SK-N-SH treated with all-trans-retinoic acid at 6 μM for 48 hours (cell line): ENCODE results near the gene SLCO3A1.
"Not testable (repeated sequence)": the region's sequence is repeated elsewhere in the genome, so short reads cannot be mapped to it uniquely, and the experiment has no call there.

Experiments
- ATAC-seq: fragments of 200-7000 bp; cut with Tn5 transposase; 3 replicates; pipeline ENCODE4 v1.9.1; 2020; ENCODE audit warnings: mild to moderate bottlenecking, moderate library complexity
- ARNTL ChIP-seq: fragments of 450-650 bp; formaldehyde crosslinking; IDR thresholded peaks from 2 replicates; pipeline ENCODE4 v1.5.0; 2020; ENCODE audit warnings: low read depth, mild to moderate bottlenecking, moderate library complexity, borderline replicate concordance
- BACH2 ChIP-seq: fragments of 250-450 bp; sonication (Bioruptor Pico); IDR thresholded peaks from 2 replicates; pipeline ENCODE4 v1.9.0; 2021; ENCODE audit warnings: mild to moderate bottlenecking, borderline replicate concordance
- CSDC2 ChIP-seq: fragments of 250-450 bp; sonication (Bioruptor Pico); IDR thresholded peaks from 2 replicates; pipeline ENCODE4 v1.5.0; 2020; ENCODE audit warnings: mild to moderate bottlenecking, moderate library complexity
- ESRRG ChIP-seq: fragments of 250-450 bp; sonication (Bioruptor Pico); IDR thresholded peaks from 2 replicates; pipeline ENCODE4 v1.6.1; 2021; ENCODE audit warnings: mild to moderate bottlenecking
- GLIS3 ChIP-seq: fragments of 250-450 bp; sonication (Bioruptor Pico); IDR thresholded peaks from 2 replicates; pipeline ENCODE4 v1.5.0; 2020; ENCODE audit warnings: mild to moderate bottlenecking, moderate library complexity
- ISL1 ChIP-seq: fragments of 250-450 bp; sonication (Bioruptor Pico); IDR thresholded peaks from 2 replicates; pipeline ENCODE4 v2.1.2; 2022; ENCODE audit warnings: mild to moderate bottlenecking, moderate library complexity
- OSR1 ChIP-seq: fragments of 250-450 bp; sonication (Bioruptor Pico); IDR thresholded peaks from 2 replicates; pipeline ENCODE4 v1.8.0; 2022; ENCODE audit warnings: moderate library complexity, mild to moderate bottlenecking, inconsistent platforms
- PATZ1 ChIP-seq: fragments of 250-450 bp; sonication (Bioruptor Pico); IDR thresholded peaks from 2 replicates; pipeline ENCODE4 v1.8.0; 2020; ENCODE audit warnings: mild to moderate bottlenecking, moderate library complexity, borderline replicate concordance
- PPARA ChIP-seq: fragments of 250-450 bp; sonication (Bioruptor Pico); IDR thresholded peaks from 2 replicates; pipeline ENCODE4 v1.5.0; 2020; ENCODE audit warnings: mild to moderate bottlenecking, borderline replicate concordance
- SNAI2 ChIP-seq: fragments of 250-450 bp; sonication (Bioruptor Pico); IDR thresholded peaks from 2 replicates; pipeline ENCODE4 v1.5.0; 2020; ENCODE audit warnings: mild to moderate bottlenecking, moderate library complexity
- TCF4 ChIP-seq: fragments of 250-450 bp; sonication (Bioruptor Pico); IDR thresholded peaks from 2 replicates; pipeline ENCODE4 v1.8.0; 2021; ENCODE audit warnings: mild to moderate bottlenecking, moderate library complexity, borderline replicate concordance
- TOX ChIP-seq: fragments of 250-450 bp; sonication (Bioruptor Pico); IDR thresholded peaks from 2 replicates; pipeline ENCODE4 v1.8.0; 2021; ENCODE audit warnings: mild to moderate bottlenecking, moderate library complexity, borderline replicate concordance
- ZC3H10 ChIP-seq: fragments of 250-450 bp; sonication (Bioruptor Pico); IDR thresholded peaks from 2 replicates; pipeline ENCODE4 v1.5.1; 2021; ENCODE audit warnings: mild to moderate bottlenecking, moderate library complexity
- ZFP30 ChIP-seq: fragments of 450-650 bp; formaldehyde crosslinking; IDR thresholded peaks from 2 replicates; pipeline ENCODE4 v1.5.0; 2022; ENCODE audit warnings: mild to moderate bottlenecking, moderate library complexity
- ZNF565 ChIP-seq: fragments of 450-650 bp; formaldehyde crosslinking; conservative IDR thresholded peaks from 2 replicates; pipeline ENCODE4 v1.5.0; 2020; ENCODE audit warnings: low read depth, mild to moderate bottlenecking, moderate library complexity
- ZNF70 ChIP-seq: fragments of 450-650 bp; formaldehyde crosslinking; IDR thresholded peaks from 2 replicates; pipeline ENCODE4 v1.5.0; 2020; ENCODE audit warnings: mild to moderate bottlenecking, moderate library complexity
- TF ChIP-seq, protein P1 (sequence below): fragments of 250-450 bp; sonication (Bioruptor Pico); IDR thresholded peaks from 2 replicates; pipeline ENCODE4 v1.8.0; 2021; ENCODE audit warnings: low read depth, mild to moderate bottlenecking, moderate library complexity, borderline replicate concordance
- TF ChIP-seq, protein P2 (sequence below): fragments of 250-450 bp; sonication (Bioruptor Pico); IDR thresholded peaks from 2 replicates; pipeline ENCODE4 v1.5.1; 2021; ENCODE audit warnings: mild to moderate bottlenecking, moderate library complexity

Gene SLCO3A1

GRCh38 chr15:92069308-92070250 lies 216.1 kb downstream of the SLCO3A1 start:
- peak; percentile 94 for ATAC-seq
- TF ChIP-seq TCF4 (CRISPR knock-in tag) = no peak
- TF ChIP-seq ZNF565 (CRISPR knock-in tag) = no peak
- TF ChIP-seq SNAI2 (CRISPR knock-in tag) = no peak

DNA sequence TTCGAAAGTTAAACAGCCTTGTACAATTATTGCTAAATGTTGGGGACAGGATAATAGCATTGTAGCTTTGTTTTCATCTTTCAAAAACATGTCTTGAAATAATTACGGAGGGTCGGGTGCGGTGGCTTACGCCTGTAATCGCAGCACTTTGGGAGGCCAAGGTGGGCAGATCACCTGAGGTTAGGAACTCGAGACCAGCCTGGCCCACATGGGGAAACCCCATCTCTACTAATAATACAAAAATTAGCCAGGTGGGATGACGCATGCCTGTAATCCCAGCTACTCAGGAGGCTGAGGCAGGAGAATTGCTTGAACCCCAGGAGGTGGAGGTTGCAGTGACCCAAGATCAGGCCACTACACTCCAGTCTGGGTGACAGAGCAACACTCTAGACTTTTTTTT lies 216.7 kb downstream of the SLCO3A1 start:
- not testable (repeated sequence) for ATAC-seq

DNA sequence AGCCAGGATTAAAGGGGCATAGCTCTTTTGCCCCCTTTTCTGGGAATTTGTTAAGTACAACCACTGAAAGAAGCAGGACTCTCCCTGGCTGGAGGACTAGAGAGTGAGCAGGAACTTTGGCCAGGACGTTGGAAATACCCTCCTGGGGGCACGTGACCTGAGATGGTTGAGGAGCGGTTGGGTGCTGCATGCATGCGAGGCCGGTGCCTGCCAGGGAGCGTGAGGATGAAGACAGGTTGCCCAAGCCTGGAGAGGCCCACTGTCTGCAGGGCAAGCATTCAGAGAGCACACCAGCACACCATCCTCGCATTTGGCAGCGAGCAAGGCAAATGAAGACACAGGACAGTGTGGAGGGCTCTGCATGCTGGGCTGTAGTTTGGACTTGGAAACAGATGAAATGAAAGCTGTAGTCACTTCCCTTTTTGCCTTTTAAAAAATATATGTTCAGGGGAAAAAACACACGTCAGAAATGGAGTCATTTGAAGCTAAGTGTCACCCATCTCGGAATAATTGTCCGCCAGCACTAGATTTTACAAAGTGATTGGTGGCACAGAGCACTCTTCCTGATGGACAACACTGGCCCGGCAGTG lies 217.6 kb downstream of the SLCO3A1 start:
- TF ChIP-seq ARNTL (CRISPR knock-in tag) (no peak), ESRRG (no peak), ZNF70 (CRISPR knock-in tag) (no peak), PPARA (CRISPR knock-in tag) (no peak), CSDC2 (CRISPR knock-in tag) (no peak), ZFP30 (CRISPR knock-in tag) (no peak), ZNF565 (CRISPR knock-in tag) (no peak), GLIS3 (CRISPR knock-in tag) (no peak), OSR1 (CRISPR knock-in tag) (no peak)
- TF ChIP-seq, protein P1, sequence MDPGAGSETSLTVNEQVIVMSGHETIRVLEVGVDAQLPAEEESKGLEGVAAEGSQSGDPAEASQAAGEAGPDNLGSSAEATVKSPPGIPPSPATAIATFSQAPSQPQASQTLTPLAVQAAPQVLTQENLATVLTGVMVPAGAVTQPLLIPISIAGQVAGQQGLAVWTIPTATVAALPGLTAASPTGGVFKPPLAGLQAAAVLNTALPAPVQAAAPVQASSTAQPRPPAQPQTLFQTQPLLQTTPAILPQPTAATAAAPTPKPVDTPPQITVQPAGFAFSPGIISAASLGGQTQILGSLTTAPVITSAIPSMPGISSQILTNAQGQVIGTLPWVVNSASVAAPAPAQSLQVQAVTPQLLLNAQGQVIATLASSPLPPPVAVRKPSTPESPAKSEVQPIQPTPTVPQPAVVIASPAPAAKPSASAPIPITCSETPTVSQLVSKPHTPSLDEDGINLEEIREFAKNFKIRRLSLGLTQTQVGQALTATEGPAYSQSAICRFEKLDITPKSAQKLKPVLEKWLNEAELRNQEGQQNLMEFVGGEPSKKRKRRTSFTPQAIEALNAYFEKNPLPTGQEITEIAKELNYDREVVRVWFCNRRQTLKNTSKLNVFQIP = no peak
- TF ChIP-seq, protein P2, sequence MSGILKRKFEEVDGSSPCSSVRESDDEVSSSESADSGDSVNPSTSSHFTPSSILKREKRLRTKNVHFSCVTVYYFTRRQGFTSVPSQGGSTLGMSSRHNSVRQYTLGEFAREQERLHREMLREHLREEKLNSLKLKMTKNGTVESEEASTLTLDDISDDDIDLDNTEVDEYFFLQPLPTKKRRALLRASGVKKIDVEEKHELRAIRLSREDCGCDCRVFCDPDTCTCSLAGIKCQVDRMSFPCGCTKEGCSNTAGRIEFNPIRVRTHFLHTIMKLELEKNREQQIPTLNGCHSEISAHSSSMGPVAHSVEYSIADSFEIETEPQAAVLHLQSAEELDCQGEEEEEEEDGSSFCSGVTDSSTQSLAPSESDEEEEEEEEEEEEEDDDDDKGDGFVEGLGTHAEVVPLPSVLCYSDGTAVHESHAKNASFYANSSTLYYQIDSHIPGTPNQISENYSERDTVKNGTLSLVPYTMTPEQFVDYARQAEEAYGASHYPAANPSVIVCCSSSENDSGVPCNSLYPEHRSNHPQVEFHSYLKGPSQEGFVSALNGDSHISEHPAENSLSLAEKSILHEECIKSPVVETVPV (CRISPR knock-in tag) = no peak
- no peak for ATAC-seq

DNA sequence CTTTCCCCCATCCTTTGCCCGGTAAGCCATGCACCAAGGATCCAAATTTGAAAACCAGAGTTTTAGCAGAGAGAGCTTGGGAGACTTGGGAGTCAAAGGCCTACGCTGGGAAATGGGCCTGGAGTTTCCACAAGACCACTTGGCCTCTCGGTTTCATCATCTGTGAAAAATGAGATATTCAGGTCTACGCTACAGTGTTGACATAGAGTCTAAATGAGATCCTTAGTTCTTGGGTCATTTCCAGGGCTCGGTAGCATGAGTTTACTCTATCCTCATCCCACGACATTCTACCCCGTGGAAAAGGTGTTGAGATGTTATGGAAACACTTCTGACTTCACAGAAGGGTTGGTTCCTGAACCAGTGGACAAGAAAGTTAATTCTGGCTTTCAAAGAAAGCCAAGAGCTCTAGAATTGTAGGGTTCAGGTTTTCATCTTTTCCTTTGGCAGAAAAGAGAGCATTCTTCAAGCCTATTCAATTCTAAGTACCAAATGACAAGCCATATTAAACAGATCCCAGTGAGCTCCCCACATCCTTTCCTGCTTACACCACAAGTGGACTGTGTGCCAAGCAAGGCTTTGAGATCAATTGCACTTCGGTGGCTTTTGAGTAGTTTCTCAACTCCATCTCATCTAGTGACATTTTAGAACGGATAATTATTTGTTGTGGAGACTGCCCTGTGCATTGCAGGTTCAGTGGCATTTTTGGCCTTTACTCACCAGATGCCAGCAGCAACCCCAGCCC lies 219.7 kb downstream of the SLCO3A1 start:
- TF ChIP-seq ZC3H10 (CRISPR knock-in tag) (no peak), BACH2 (CRISPR knock-in tag) (no peak), ISL1 (CRISPR knock-in tag) (no peak), GLIS3 (CRISPR knock-in tag) (no peak), TCF4 (CRISPR knock-in tag) (no peak), ARNTL (CRISPR knock-in tag) (no peak), ZNF565 (CRISPR knock-in tag) (no peak), PATZ1 (CRISPR knock-in tag) (no peak), ZFP30 (CRISPR knock-in tag) (no peak), CSDC2 (CRISPR knock-in tag) (no peak), TOX (no peak)
- TF ChIP-seq, protein P1 = no peak
- TF ChIP-seq, protein P2 (CRISPR knock-in tag) = no peak
- ATAC-seq = 0 out of 3 replicates have a peak, but pooled peaks have one; percentile 7
